GM12892 (cell line): Measurements from ENCODE around the gene SH2D7.

Experiments
- POLR2A ChIP-seq: IDR thresholded peaks from 2 replicates; pipeline ENCODE4 v1.6.1; 2011; ENCODE audit warnings: low read depth, low read length, control low read depth
- POLR2AphosphoS5 ChIP-seq: IDR thresholded peaks from 2 replicates; pipeline ENCODE4 v1.6.1; 2011; ENCODE audit warnings: low read depth, low read length, control low read depth
- TAF1 ChIP-seq: IDR thresholded peaks from 2 replicates; pipeline ENCODE4 v1.6.1; 2011; ENCODE audit warnings: low read depth, mild to moderate bottlenecking, control low read depth, low read length, borderline replicate concordance

DNA sequence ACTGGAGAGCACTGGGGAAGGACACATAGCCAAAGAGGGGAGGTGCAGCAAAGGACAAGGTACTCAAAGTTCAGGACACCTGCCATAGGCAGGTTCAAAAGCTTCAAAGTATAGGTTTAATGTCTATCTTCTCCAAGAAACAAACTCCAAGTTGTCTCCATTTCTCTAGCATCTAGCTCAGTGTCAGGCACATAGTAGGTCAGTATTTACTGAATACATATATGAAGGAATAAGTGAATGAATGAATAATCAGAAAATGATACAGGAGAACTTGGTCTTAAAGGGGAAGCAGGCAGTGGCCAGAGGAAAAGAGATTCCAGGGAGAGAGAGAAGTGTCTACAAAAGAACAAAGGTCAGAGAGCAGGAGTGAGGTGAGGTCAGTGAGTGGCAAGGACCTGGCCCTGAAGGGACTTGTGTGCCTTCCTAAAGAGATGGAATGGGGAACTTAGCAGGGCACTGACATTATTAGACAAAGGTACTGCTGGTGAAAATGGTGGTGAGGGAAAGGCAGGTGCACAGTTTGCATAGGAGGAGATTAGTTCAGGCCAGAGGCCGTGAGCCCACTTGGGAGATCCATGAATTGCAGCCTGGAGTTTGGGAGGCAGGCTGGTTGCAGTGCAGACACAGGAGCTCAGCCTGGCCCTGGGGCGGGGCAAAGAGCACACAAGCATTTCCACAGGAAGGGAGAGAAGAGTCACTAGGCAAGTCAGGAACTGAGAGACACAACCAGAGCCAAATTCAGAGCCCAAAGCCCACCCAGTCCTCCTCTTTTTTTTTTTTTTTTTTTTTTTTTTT is 36.2 kb upstream of the SH2D7 start:
- no peak for TF ChIP-seq POLR2A
- TF ChIP-seq POLR2AphosphoS5 = no peak
- TF ChIP-seq TAF1 = no peak
